H9 (cell line): Measurements from ENCODE around the gene PRSS58. TPM values are rescaled to one million over a fixed set of nuclear protein-coding genes. Genes with fewer than 3 reads are reported as not detected.

Experiments used
- DNase-seq: peaks from one replicate; pipeline ENCODE4 v3.0.0-alpha.2; 2017
- H2AFZ ChIP-seq: one replicate; pipeline ENCODE4 v1.6.1; 2013; ENCODE audit warnings: mild to moderate bottlenecking, low read length, control low read depth, moderate library complexity
- H2AK5ac ChIP-seq: 2 replicates; pipeline ENCODE4 v1.6.1; 2013; ENCODE audit warnings: low read length, control low read depth, mixed read lengths; ENCODE audit not compliant: insufficient read length
- H2BK120ac ChIP-seq: one replicate; pipeline ENCODE4 v1.6.1; 2013; ENCODE audit warnings: low read depth, mild to moderate bottlenecking, low read length, control low read depth, inconsistent platforms; ENCODE audit not compliant: poor library complexity, severe bottlenecking
- H2BK12ac ChIP-seq: 2 replicates; pipeline ENCODE4 v1.6.1; 2013; ENCODE audit warnings: low read length, control low read depth, mixed read lengths, low read depth; ENCODE audit not compliant: insufficient read length
- H2BK15ac ChIP-seq: 2 replicates; pipeline ENCODE4 v1.6.1; 2013; ENCODE audit warnings: low read depth, low read length, control low read depth
- H2BK20ac ChIP-seq: one replicate; pipeline ENCODE4 v1.6.1; 2013; ENCODE audit warnings: low read depth, mild to moderate bottlenecking, low read length, control low read depth, inconsistent platforms; ENCODE audit not compliant: poor library complexity, severe bottlenecking
- H2BK5ac ChIP-seq: 2 replicates; pipeline ENCODE4 v1.6.1; 2013; ENCODE audit warnings: low read length, control low read depth, mixed read lengths; ENCODE audit not compliant: insufficient read length
- H3K14ac ChIP-seq: 2 replicates; pipeline ENCODE4 v1.6.1; 2013; ENCODE audit warnings: low read length, control low read depth; ENCODE audit not compliant: insufficient read depth
- H3K18ac ChIP-seq: 2 replicates; pipeline ENCODE4 v1.6.1; 2013; ENCODE audit warnings: low read depth, mild to moderate bottlenecking, mixed read lengths, low read length, control low read depth; ENCODE audit not compliant: insufficient read length
- H3K23ac ChIP-seq: 2 replicates; pipeline ENCODE4 v1.6.1; 2013; ENCODE audit warnings: low read length, control low read depth, mixed read lengths, low read depth; ENCODE audit not compliant: insufficient read length
- H3K23me2 ChIP-seq: 2 replicates; pipeline ENCODE4 v1.6.1; 2013; ENCODE audit warnings: low read depth, mild to moderate bottlenecking, mixed read lengths, low read length, control low read depth; ENCODE audit not compliant: insufficient read length, poor library complexity, severe bottlenecking
- H3K27ac ChIP-seq: 2 replicates; pipeline ENCODE4 v1.5.1; 2013; ENCODE audit warnings: low read length, control low read depth, mixed read lengths, low read depth; ENCODE audit not compliant: insufficient read length
- H3K27me3 ChIP-seq: 2 replicates; pipeline ENCODE4 v1.6.1; 2013; ENCODE audit warnings: low read length, control low read depth, inconsistent platforms; ENCODE audit not compliant: insufficient read depth
- H3K4ac ChIP-seq: 2 replicates; pipeline ENCODE4 v1.6.1; 2013; ENCODE audit warnings: low read depth, mild to moderate bottlenecking, control low read depth, inconsistent platforms, low read length, moderate library complexity
- H3K4me1 ChIP-seq: 2 replicates; pipeline ENCODE4 v1.6.1; 2013; ENCODE audit warnings: low read length, control low read depth, inconsistent platforms; ENCODE audit not compliant: insufficient read depth
- H3K4me2 ChIP-seq: 2 replicates; pipeline ENCODE4 v1.6.1; 2013; ENCODE audit warnings: low read length, control low read depth, mixed read lengths; ENCODE audit not compliant: insufficient read length, insufficient read depth
- H3K56ac ChIP-seq: 2 replicates; pipeline ENCODE4 v1.6.1; 2013; ENCODE audit warnings: low read depth, mild to moderate bottlenecking, mixed read lengths, low read length, control low read depth; ENCODE audit not compliant: insufficient read length
- H3K79me1 ChIP-seq: 2 replicates; pipeline ENCODE4 v1.6.1; 2013; ENCODE audit warnings: low read depth, mild to moderate bottlenecking, moderate library complexity, low read length, control low read depth, inconsistent platforms; ENCODE audit not compliant: insufficient read depth, poor library complexity, severe bottlenecking
- H3K79me2 ChIP-seq: 2 replicates; pipeline ENCODE4 v1.6.1; 2013; ENCODE audit warnings: low read length, control low read depth, inconsistent platforms; ENCODE audit not compliant: insufficient read depth
- H3K9ac ChIP-seq: 2 replicates; pipeline ENCODE4 v1.6.1; 2013; ENCODE audit warnings: low read length, control low read depth, mixed read lengths; ENCODE audit not compliant: insufficient read length; ENCODE audit errors: extremely low read depth
- H3K9me3 ChIP-seq: one replicate; pipeline ENCODE4 v1.6.1; 2013; ENCODE audit warnings: low read depth, low read length, inconsistent platforms; ENCODE audit not compliant: control insufficient read depth
- H3T11ph ChIP-seq: one replicate; pipeline ENCODE4 v1.6.1; 2013; ENCODE audit warnings: mild to moderate bottlenecking, low read length, control low read depth, inconsistent platforms
- H4K20me1 ChIP-seq: one replicate; pipeline ENCODE4 v1.6.1; 2013; ENCODE audit not compliant: control insufficient read depth, insufficient read length, insufficient read depth
- H4K5ac ChIP-seq: 2 replicates; pipeline ENCODE4 v1.6.1; 2013; ENCODE audit warnings: low read depth, mild to moderate bottlenecking, mixed read lengths, low read length, control low read depth; ENCODE audit not compliant: insufficient read length
- H4K8ac ChIP-seq: replicated peaks from 2 replicates; pipeline ENCODE4 v1.6.1; 2013; ENCODE audit warnings: low read length, control low read depth, mixed read lengths, low read depth; ENCODE audit not compliant: insufficient read length
- H4K91ac ChIP-seq: 2 replicates; pipeline ENCODE4 v1.6.1; 2013; ENCODE audit warnings: low read depth, mild to moderate bottlenecking, moderate library complexity, mixed read lengths, low read length, control low read depth; ENCODE audit not compliant: insufficient read length
- H3K27ac Mint-ChIP-seq, 3 experiments: 2 replicates in 2 of 3; 3 replicates in 1 of 3; pipeline ENCODE4 v1.8.0; 2020 to 2021; ENCODE audit warnings: mixed read lengths in 3 of 3, mild to moderate bottlenecking in 1 of 3, moderate library complexity in 1 of 3
- H3K27me3 Mint-ChIP-seq: 2 replicates; pipeline ENCODE4 v1.8.0; 2021; ENCODE audit warnings: low read depth, mild to moderate bottlenecking, moderate library complexity, mixed read lengths
- H3K36me3 Mint-ChIP-seq, 3 experiments: 2 replicates in 2 of 3; 3 replicates in 1 of 3; pipeline ENCODE4 v1.8.0; 2020 to 2021; ENCODE audit warnings: low read depth in 3 of 3, mixed read lengths in 3 of 3; ENCODE audit not compliant: insufficient read depth in 1 of 3
- H3K4me1 Mint-ChIP-seq, 2 experiments: 2 replicates each; pipeline ENCODE4 v1.8.0; 2020; ENCODE audit warnings: mixed read lengths in 2 of 2
- H3K4me3 Mint-ChIP-seq, 2 experiments: 2 replicates in 1 of 2; 3 replicates in 1 of 2; pipeline ENCODE4 v1.8.0; 2020 to 2021; ENCODE audit warnings: mild to moderate bottlenecking in 2 of 2, mixed read lengths in 2 of 2, moderate library complexity in 1 of 2
- H3K9me3 Mint-ChIP-seq, 2 experiments: 2 replicates in 1 of 2; 3 replicates in 1 of 2; pipeline ENCODE4 v1.8.0; 2020; ENCODE audit warnings: mild to moderate bottlenecking in 2 of 2, mixed read lengths in 2 of 2, moderate library complexity in 1 of 2
- WGBS: extraction: QIAGEN DNeasy Blood & Tissue Kit; methylation state at CpG from one replicate; pipeline ENCODE4 v1.1.7; 2013; ENCODE audit warnings: missing lambda C conversion rate, low lambda C conversion rate, mixed read lengths; ENCODE audit not compliant: insufficient read length; ENCODE audit errors: extremely low coverage; 5-methylcytosine and 5-hydroxymethylcytosine counted together
- total RNA-seq: library from RNA; stranded (reverse); gene quantifications from 2 replicates; pipeline ENCODE4 v1.2.1, GENCODE V29; 2021
- TF ChIP-seq, protein P1 (sequence below): fragments of 200-600 bp; sonication (generic); conservative IDR thresholded peaks from 3 replicates; pipeline ENCODE4 v1.8.0; 2021; ENCODE audit warnings: antibody characterized with exemption, mild to moderate bottlenecking

Gene PRSS58
- total RNA-seq, 1 experiment from 2014 or later, result not detected

- Histone ChIP-seq H2BK120ac (no peak overlapping the region), H4K5ac (no peak overlapping the region), H3K27me3 (no peaks in the 10 kb centered on the region), H3K9ac (no peak overlapping the region), H3K27ac (no peak overlapping the region), H3K23me2 (no peaks in the 10 kb centered on the region), H2BK12ac (no peak overlapping the region), H3K79me2 (no peaks in the 10 kb centered on the region), H3K4me1 (no peaks in the 10 kb centered on the region), H3K14ac (no peak overlapping the region), H2BK5ac (no peak overlapping the region), H3K4ac (no peak overlapping the region), H3K23ac (no peak overlapping the region), H3K79me1 (no peaks in the 10 kb centered on the region), H2BK20ac (no peak overlapping the region), H3K4me2 (no peak overlapping the region), H2AFZ (no peak overlapping the region), H2AK5ac (no peak overlapping the region), H3K56ac (no peak overlapping the region), H3T11ph (no peak overlapping the region), H3K9me3 (no peaks in the 10 kb centered on the region), H4K20me1 (no peaks in the 10 kb centered on the region), H3K18ac (no peak overlapping the region), H2BK15ac (no peak overlapping the region), H4K8ac (no peak overlapping the region), H4K91ac (no peak overlapping the region)
- Mint-ChIP-seq H3K4me3 (no peak overlapping the region), H3K27me3 (peaks cover 14% of the 10 kb centered on the region), H3K9me3 (peaks cover 16 to 18% of the 10 kb centered on the region in 2 experiments), H3K4me1 (peaks cover 0 to 4% of the 10 kb centered on the region in 2 experiments; a peak in 2 of 4 replicates), H3K27ac (no peak overlapping the region), H3K36me3 (peaks cover 0 to 13% (median 12%) of the 10 kb centered on the region in 3 experiments; a peak in 5 of 7 replicates)
- WGBS, result no CpG with 5 or more reads among the region's 1 CpG
- DNase-seq, result no peak
- TF ChIP-seq, protein P1, sequence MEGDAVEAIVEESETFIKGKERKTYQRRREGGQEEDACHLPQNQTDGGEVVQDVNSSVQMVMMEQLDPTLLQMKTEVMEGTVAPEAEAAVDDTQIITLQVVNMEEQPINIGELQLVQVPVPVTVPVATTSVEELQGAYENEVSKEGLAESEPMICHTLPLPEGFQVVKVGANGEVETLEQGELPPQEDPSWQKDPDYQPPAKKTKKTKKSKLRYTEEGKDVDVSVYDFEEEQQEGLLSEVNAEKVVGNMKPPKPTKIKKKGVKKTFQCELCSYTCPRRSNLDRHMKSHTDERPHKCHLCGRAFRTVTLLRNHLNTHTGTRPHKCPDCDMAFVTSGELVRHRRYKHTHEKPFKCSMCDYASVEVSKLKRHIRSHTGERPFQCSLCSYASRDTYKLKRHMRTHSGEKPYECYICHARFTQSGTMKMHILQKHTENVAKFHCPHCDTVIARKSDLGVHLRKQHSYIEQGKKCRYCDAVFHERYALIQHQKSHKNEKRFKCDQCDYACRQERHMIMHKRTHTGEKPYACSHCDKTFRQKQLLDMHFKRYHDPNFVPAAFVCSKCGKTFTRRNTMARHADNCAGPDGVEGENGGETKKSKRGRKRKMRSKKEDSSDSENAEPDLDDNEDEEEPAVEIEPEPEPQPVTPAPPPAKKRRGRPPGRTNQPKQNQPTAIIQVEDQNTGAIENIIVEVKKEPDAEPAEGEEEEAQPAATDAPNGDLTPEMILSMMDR, result no peak
Measured at GRCh38 chr7:142279601-142280000, 21.7 kb upstream of the PRSS58 start.
